HG03066 (cell line): Measurements from ENCODE around the gene ANGEL2.
"Not testable (repeated sequence)": the region's sequence is repeated elsewhere in the genome, so short reads cannot be mapped to it uniquely, and the experiment has no call there.

ENCODE experiments used
- ATAC-seq: cut with Tn5 transposase; IDR thresholded peaks from one replicate; pipeline ENCODE4 v1.9.1; 2021; ENCODE audit warnings: low read depth; ENCODE audit not compliant: unreplicated experiment

The ANGEL2 gene

GRCh38 chr1:213020016-213020415 is 4.3 kb upstream of the ANGEL2 start:
- ATAC-seq = no peak

DNA sequence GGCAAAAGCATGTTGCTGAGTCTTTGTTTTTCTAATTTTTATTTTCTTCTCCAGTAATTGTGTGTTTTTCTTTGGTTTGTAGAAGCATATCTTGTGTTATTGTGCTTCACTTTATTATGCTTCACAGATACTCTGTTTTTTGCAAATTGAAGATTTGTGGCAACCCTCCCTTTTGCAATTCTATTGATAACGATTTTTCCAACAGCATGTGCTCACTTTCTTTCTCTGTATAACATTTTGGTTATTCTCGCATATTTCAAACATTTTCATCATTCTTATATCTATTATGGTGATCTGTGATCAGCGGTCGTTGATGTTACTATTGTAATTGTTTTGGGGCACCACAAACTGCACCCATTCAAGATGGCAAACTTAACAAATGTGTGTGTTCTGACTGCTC is 3.8 kb upstream of the ANGEL2 start:
- no peak for ATAC-seq

DNA sequence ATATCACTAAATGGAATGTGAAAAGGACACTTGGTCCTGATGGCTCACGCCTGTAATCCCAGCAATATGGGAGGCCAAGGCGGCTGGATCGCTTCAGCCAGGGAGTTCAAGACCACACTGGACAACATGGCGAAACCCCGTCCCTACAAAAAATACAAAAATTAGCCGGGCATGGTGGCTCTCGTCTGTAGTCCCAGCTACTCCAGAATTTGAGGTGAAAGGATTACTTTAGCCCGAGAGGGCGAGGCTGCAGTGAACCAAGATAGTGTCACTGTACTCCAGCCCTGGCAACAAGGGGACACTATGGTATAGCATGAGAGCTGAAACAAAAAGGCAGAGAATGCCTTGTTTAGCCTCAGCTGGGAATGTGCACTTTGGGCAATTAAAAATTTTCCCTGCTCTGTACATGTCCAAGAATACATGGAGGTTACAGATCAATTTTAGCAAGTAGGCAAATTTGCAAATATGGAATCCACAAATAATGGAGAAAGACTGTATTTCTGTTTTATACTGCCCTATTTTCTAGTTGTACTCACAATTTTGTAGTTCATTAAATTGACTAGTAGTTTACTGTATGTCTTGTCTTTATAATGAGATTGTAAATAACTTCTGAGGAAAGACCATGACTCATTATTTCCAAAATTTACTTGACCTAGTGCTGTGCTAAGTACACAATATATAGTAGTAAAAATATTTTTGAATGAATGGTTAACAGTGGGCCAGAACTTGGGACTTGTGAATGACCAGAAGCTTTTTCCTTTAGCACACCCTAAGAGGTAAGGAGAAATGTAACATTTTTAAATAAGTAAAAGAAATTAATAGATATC is 2.0 kb upstream of the ANGEL2 start:
- no peak for ATAC-seq

DNA sequence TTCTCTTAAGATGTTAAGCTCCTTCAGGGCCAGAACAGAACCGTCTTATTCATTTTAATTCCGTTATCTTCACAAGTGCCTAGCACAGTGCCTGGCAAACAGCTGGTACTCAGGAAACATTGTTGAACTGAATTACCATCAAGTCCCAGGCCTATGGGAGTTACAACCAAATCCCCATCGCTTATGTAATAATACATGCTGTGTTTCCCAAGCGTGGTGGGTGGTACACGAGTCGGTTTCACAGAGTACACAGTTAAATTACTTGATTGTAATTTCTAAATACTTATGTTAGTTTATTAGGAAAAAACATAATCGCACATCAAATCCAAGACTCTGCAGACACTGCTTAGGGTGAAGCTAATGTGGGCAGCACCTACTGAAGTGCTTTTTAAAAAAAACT is 1.0 kb downstream of the ANGEL2 start:
- ATAC-seq = no peak

DNA sequence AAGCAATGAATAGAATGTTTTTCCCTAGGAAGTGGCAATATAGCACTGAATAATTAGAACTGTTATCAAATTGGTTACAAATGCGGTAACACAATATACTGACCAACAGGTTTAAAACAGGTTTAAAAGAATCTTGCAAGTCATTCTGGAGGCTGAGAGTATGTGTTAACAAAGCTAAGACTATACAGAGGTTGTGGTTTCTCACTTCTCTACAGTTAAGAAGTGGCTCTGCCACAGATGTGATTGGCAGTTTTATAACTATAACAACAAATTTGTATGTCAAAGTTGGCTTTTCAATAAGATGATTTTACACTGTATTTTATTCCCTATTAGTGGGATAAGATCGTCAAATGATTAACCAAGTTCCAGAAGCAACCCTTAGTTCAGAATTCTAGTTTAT is 7.1 kb downstream of the ANGEL2 start:
- ATAC-seq = peak; percentile 94

DNA sequence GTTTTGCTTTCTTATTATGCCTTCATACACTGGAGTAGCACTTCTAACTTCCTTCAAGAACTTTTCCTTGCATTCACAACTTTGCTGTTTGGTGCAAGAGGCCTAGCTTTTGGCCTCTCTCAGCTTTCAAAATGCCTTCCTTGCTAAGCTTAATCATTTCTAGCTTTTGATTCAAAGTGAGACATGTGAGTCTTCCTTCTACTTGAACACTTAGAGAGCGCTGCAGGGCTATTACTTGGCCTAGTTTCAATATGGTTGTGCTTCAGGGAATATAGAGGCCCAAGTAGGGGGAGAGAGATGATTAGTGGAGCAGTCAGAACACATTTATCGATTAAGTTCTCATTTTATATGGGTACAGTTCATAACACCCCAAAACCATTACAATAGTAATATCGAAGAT is 12.4 kb downstream of the ANGEL2 start:
- no peak for ATAC-seq

DNA sequence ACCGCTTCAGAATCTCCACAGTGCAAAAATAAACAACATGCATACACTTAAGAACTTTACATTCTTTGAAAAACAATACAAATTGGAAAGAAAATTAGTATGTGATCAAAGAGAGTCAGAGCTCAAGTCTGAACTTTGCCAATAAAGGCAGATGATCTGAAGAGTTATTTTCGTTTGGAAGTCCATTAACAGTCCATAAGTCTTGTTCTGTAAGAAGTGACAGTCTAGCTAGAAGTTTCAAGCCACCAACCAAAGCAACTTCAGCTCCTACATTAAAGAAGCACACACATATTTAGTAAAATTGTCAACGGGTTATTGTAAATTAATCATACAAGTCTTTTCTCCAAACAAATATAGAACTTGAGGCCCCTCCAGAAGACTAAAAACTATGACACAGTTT is 20.7 kb downstream of the ANGEL2 start:
- ATAC-seq = no peak

DNA sequence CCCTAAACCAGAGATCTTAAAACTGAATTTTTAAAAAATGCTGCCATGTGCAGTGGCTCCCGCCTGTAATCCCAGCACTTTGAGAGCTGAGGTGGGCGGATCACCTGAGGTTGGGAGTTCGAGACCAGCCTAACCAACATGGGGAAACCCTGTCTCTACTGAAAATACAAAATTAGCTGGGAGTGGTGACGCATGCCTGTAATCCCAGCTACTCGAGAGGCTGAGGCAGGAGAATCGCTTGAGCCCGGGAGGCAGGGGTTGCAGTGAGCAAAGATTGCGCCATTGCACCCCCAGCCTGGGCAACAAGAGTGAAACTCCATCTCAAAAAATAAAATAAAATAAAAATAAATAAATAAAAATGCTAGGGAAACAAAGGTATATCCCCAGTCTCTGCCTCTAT is 21.7 kb downstream of the ANGEL2 start:
- not testable (repeated sequence) for ATAC-seq

DNA sequence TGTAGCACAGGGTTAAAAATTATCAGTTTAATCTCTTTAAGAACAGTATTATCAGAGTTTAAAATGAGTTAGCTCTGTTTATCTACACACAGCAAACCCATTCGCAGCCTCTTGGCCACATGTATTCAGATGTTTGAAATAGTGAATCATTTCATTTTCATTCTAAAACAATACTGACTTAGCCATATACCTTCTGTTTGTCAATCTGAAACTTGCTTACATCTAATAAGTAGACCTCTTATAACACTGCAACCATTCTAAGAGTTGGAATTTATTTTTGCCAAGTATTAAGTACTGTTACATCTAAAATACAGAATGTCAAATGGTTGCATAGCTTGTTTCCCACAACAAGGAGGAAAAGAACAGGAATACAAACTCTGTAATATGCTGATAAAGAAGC is 25.4 kb downstream of the ANGEL2 start:
- no peak for ATAC-seq

DNA sequence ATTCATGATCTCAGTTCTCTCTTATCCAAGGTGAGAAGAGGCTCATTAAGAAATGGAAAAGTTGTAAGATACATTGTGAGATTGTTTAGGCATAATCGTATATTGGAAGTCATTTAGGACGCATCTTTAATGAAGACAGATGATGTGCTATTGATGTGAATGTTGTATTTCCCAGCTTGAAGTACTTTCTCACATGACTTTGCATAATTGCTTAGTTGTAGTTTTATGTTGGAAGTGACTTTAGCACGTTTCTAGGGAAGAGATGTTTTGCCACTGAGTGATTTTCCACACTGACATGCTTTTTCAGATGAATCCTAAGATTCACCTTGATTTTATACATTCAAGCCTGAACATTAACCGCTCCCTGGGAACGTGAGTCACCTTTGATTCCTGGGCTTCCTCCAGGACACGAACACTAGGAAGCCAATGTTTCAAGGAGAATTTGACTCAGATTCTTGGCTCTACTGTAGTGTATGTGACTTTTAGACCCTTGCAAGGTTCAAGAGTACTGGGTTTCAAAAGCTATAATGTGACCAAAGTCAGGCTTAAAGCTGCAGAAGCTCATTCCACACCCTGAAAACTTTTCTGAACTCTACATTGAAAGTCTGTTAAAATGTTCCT is 27.9 kb downstream of the ANGEL2 start:
- ATAC-seq = no peak

- ATAC-seq = no peak
Measured at GRCh38 chr1:212986551-212986950, 29.1 kb downstream of the ANGEL2 start.

- no peak for ATAC-seq
Measured at GRCh38 chr1:212984522-212985291, 31.0 kb downstream of the ANGEL2 start.

- ATAC-seq = no peak
Measured at GRCh38 chr1:212983482-212983881, 32.2 kb downstream of the ANGEL2 start.

- no peak for ATAC-seq
Measured at GRCh38 chr1:212982430-212983152, 33.1 kb downstream of the ANGEL2 start.

DNA sequence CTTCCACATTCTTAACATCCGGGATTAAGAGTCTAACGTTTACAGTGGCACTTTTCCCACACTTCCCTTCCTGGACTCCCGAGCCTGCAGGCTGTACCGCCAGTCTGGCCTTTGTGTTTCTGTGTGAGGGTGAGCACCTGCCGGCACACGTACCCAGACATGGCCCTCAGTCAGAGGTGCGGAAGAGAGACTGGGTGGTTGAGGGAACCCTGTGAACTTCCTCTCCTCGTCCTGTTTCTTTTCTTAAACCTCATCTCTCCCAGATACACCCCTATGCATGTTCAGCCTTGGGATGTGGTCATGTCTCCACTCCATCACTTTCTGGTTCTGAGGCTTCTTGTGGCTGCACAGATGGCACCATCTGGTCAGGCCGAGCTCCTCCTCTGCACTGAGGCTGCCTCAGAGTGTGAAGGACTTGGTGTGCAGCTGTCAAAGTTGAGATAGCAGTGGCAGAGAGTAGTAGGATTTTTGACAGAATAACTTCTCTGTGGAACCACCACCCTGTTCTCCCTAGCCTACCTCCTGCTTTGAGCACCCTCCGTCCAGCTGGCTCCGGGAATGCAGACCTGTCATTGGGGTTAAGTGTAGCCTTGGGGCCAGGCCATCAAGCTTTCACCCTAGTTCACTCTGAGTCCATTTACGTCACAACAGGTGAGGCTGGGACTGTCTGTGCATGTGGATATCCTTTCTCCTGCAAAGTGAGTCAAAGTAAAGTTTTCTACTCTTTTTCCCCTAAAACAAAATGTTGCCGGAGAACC is 33.9 kb downstream of the ANGEL2 start:
- ATAC-seq = peak; percentile 51

DNA sequence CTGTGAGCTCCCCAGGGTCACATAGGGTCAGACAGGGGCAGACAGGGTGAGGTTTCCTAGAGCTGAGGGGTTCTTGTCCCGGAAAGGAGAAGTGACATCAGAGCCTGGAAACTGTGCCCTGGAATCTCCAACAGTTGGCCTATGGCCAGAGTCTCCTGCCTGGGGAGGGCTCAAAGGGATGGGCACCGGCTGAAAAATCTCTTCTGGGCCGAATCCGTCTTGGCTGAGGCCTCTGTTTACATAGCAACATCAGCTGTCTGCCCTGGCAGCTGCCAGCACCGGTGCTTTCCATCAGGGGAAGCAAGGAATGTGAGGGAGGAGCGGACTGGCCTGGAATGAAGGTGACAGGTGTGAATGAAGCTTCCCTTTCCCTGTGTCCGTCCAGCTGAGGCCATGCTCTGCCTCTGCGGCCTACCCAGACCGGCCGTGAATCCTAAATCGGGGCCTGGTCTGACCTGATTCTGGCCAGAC is 34.6 kb downstream of the ANGEL2 start:
- no peak for ATAC-seq

- no peak for ATAC-seq
Measured at GRCh38 chr1:212980123-212980785, 35.4 kb downstream of the ANGEL2 start.

DNA sequence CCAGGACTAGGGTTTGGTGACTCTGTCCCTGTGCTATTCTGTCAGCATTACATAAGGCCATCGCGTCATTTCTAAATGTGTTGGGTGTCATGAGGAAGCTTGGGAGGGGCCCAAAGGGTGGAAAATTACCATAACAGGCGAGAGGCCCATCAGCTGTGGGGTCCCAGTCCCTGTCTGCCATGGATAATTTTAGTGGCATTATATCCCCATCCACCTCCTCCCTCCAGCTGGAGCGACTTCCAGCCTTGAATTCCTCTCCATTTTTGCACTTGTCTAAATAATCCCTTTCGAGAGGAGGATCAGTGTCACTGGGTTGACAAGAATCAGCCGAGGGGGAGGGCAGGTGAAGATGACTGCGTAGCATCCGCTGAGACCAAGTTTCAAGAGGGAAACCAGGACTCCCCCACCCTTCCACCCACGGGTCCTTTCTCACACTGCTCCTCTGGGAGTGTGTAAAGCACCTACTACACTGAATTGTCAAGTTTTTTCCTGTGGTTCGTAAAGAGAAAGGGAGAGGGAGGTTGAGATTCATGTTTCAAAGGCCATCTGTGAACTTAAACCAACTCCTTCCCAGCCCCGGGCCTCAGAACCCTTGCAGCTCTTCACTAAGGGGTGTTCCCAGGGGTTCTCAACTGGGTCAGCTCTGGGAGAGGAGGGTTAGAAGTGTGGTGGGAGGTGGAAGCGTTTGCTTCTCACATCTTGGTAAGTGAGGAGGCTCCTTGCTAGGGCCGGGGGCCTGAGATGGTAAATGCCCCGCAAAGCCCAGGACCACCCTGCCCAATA is 36.1 kb downstream of the ANGEL2 start:
- peak; percentile 65 for ATAC-seq
